Panc1 (cell line): Measurements from ENCODE around the gene PCNX1. TPM values are rescaled to one million over a fixed set of nuclear protein-coding genes. Genes with fewer than 3 reads are reported as not detected.

Experiments used
- ATAC-seq: fragments of 200-7000 bp; cut with Tn5 transposase; 2 replicates; pipeline ENCODE4 v1.9.1; 2020; ENCODE audit warnings: mild to moderate bottlenecking, moderate library complexity
- BruUV-seq: library from RNA; stranded (reverse); fragments of 400-500 nt; replicated peaks from 2 replicates; lab custom pipeline; 2021; lab: Mats Ljungman, UMichigan
- CTCF ChIA-PET: fragments of 300-600 bp; sonication (Branson Sonifier 250); formaldehyde crosslinking; loops from one replicate; lab custom pipeline; 2022; ENCODE audit warnings: antibody characterized with exemption; lab: Charles Lee
- POLR2A ChIA-PET: fragments of 300-600 bp; sonication (Branson Sonifier 250); formaldehyde crosslinking; loops from one replicate; lab custom pipeline; 2022; ENCODE audit warnings: antibody characterized with exemption; lab: Charles Lee
- DNase-seq: peaks from one replicate; pipeline ENCODE4 v3.0.0-alpha.2; 2010; ENCODE audit warnings: low read depth, low spot score
- H3K27ac ChIP-seq: 2 replicates; pipeline ENCODE4 v1.5.1; 2011; ENCODE audit warnings: mild to moderate bottlenecking, low read length, inconsistent platforms
- H3K27me3 ChIP-seq: fragments of 200-500 bp; sonication (Bioruptor generic); 2 replicates; pipeline ENCODE4 v1.6.0; 2014; ENCODE audit warnings: low read length, inconsistent platforms; ENCODE audit not compliant: control insufficient read depth, insufficient read depth
- H3K36me3 ChIP-seq: fragments of 200-500 bp; sonication (Bioruptor generic); 2 replicates; pipeline ENCODE4 v1.5.1; 2014; ENCODE audit warnings: inconsistent platforms, mild to moderate bottlenecking, low read length, moderate library complexity; ENCODE audit not compliant: control insufficient read depth, insufficient read depth
- H3K4me1 ChIP-seq: 2 replicates; pipeline ENCODE4 v1.5.1; 2011; ENCODE audit warnings: inconsistent platforms, mild to moderate bottlenecking, low read length, moderate library complexity; ENCODE audit not compliant: control insufficient read depth, insufficient read depth
- H3K4me3 ChIP-seq, 2 experiments: 2 replicates each; pipeline ENCODE4 v1.5.1; 2011 to 2012; ENCODE audit warnings: low read depth in 2 of 2, low read length in 2 of 2, mild to moderate bottlenecking in 2 of 2, inconsistent platforms in 1 of 2, moderate library complexity in 1 of 2
- H3K9me3 ChIP-seq: fragments of 200-500 bp; sonication (Bioruptor generic); 2 replicates; pipeline ENCODE4 v1.5.1; 2014; ENCODE audit warnings: low read depth, mild to moderate bottlenecking, inconsistent platforms, low read length, moderate library complexity; ENCODE audit not compliant: control insufficient read depth, insufficient read depth
- POLR2AphosphoS5 ChIP-seq: IDR thresholded peaks from 2 replicates; pipeline ENCODE4 v1.6.1; 2012; ENCODE audit warnings: mild to moderate bottlenecking, low read depth, low read length, moderate library complexity
- SIN3A ChIP-seq: IDR thresholded peaks from 2 replicates; pipeline ENCODE4 v1.6.1; 2012; ENCODE audit warnings: low read depth, mild to moderate bottlenecking, low read length, moderate library complexity, borderline replicate concordance; ENCODE audit not compliant: insufficient read depth
- TCF7L2 ChIP-seq: IDR thresholded peaks from 2 replicates; pipeline ENCODE4 v1.6.1; 2011; ENCODE audit warnings: mild to moderate bottlenecking, low read depth, low read length, inconsistent platforms
- in situ Hi-C: cut with HindIII; loops from 2 replicates; pipeline ENCODE4 v1.10.0; 2016; ENCODE audit warnings: low sequenced_read_pairs, low pct_unique_long_range_greater_than_20kb
- intact Hi-C: fragments of 100-400 bp; cut with micrococcal nuclease; formaldehyde crosslinking; loops from one replicate; pipeline ENCODE4 v1.10.0; 2022; ENCODE audit not compliant: unreplicated experiment
- total RNA-seq: library from RNA; stranded (reverse); gene quantifications from one replicate; pipeline ENCODE4 v1.2.1, GENCODE V29; 2021; ENCODE audit not compliant: unreplicated experiment
- TF ChIP-seq, protein P1 (sequence below): fragments of 450-650 bp; IDR thresholded peaks from 2 replicates; pipeline ENCODE4 v1.5.1; 2017; ENCODE audit warnings: mild to moderate bottlenecking
- TF ChIP-seq, protein P2 (sequence below), 2 experiments: IDR thresholded peaks; 2 replicates each; pipeline ENCODE4 v1.6.1; 2011 to 2012; ENCODE audit warnings: low read depth in 2 of 2, control low read depth in 1 of 2, low read length in 1 of 2, mild to moderate bottlenecking in 1 of 2, moderate library complexity in 1 of 2; ENCODE audit not compliant: insufficient read depth in 1 of 2

The PCNX1 gene
- total RNA-seq, 1 experiment from 2014 or later: 30.5 TPM

DNA sequence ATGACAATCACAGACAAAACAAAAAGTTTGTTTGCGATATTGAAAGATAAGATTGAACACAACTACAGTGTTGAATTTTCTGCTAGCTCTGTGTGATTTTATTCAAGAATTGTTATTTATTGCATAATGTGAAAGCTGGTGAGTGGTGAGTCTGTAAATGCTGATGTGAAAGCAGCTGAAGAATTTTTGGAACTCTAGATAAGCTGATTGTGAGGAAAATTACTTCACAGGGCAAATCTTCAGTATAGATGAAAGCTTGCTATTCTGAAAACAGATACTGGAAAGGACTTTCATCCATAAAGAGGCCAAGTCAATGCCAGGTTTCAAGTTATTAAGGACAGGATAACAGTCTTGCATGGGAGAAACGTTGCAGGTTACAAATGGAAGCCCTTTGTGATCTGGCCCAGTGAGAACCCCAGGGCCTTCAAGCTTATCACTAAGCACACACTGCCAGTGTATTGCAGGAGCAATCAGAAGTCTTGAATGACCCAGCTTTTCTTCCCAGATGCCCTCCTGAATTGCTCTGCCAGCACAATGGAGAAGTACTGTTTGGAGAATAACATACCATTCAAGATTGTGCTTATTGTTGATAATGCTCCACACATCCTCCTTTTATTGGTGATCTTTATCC is 153.7 kb downstream of the PCNX1 start:
- Histone ChIP-seq H3K4me1 (no peaks in the 10 kb centered on the region), H3K27ac (no peak overlapping the region), H3K9me3 (no peaks in the 10 kb centered on the region), H3K4me3 (no peak overlapping the region), H3K27me3 (no peaks in the 10 kb centered on the region), H3K36me3 (peaks cover 6% of the 10 kb centered on the region)
- intact Hi-C loops: no loop called here
- in situ Hi-C loops: no loop called here
- DNase-seq (no peak), ATAC-seq (no peak)
- ChIA-PET CTCF (no interaction called here), POLR2A (no interaction called here)
- BruUV-seq: no TSS peak
- no peak for TF ChIP-seq TCF7L2
- no peak for TF ChIP-seq SIN3A
- TF ChIP-seq POLR2AphosphoS5: no peak
- TF ChIP-seq, protein P1, sequence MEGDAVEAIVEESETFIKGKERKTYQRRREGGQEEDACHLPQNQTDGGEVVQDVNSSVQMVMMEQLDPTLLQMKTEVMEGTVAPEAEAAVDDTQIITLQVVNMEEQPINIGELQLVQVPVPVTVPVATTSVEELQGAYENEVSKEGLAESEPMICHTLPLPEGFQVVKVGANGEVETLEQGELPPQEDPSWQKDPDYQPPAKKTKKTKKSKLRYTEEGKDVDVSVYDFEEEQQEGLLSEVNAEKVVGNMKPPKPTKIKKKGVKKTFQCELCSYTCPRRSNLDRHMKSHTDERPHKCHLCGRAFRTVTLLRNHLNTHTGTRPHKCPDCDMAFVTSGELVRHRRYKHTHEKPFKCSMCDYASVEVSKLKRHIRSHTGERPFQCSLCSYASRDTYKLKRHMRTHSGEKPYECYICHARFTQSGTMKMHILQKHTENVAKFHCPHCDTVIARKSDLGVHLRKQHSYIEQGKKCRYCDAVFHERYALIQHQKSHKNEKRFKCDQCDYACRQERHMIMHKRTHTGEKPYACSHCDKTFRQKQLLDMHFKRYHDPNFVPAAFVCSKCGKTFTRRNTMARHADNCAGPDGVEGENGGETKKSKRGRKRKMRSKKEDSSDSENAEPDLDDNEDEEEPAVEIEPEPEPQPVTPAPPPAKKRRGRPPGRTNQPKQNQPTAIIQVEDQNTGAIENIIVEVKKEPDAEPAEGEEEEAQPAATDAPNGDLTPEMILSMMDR: no peak
- TF ChIP-seq, protein P2, sequence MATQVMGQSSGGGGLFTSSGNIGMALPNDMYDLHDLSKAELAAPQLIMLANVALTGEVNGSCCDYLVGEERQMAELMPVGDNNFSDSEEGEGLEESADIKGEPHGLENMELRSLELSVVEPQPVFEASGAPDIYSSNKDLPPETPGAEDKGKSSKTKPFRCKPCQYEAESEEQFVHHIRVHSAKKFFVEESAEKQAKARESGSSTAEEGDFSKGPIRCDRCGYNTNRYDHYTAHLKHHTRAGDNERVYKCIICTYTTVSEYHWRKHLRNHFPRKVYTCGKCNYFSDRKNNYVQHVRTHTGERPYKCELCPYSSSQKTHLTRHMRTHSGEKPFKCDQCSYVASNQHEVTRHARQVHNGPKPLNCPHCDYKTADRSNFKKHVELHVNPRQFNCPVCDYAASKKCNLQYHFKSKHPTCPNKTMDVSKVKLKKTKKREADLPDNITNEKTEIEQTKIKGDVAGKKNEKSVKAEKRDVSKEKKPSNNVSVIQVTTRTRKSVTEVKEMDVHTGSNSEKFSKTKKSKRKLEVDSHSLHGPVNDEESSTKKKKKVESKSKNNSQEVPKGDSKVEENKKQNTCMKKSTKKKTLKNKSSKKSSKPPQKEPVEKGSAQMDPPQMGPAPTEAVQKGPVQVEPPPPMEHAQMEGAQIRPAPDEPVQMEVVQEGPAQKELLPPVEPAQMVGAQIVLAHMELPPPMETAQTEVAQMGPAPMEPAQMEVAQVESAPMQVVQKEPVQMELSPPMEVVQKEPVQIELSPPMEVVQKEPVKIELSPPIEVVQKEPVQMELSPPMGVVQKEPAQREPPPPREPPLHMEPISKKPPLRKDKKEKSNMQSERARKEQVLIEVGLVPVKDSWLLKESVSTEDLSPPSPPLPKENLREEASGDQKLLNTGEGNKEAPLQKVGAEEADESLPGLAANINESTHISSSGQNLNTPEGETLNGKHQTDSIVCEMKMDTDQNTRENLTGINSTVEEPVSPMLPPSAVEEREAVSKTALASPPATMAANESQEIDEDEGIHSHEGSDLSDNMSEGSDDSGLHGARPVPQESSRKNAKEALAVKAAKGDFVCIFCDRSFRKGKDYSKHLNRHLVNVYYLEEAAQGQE (IDR thresholded peaks at IDR 0.05; ENCODE audit: insufficient read depth in 1 of 2, low read depth in 2 of 2, low read length in 1 of 2): no peak

DNA sequence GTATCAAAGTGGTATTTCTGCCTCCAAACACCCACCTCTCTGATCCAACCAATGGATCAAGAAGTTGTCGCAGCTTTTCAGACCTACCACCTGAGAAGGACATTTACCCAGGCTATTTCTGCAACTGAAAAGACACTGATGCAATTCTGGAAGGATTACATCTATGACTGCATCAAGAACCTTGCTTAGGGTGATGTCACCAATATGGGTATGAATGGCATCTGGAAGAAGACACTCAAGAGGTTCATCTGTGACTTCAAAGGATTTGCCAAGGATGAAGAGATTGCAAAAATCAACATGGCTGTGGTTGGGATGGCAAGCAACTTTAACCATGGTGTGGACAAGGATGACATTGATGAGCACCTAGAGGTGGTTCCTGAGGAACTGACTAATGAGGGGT is 154.2 kb downstream of the PCNX1 start:
- in situ Hi-C loops: no loop called here
- TF ChIP-seq SIN3A: no peak
- no peak for TF ChIP-seq TCF7L2
- TF ChIP-seq POLR2AphosphoS5: no peak
- TF ChIP-seq, protein P1: no peak
- TF ChIP-seq, protein P2 (IDR thresholded peaks at IDR 0.05; ENCODE audit: insufficient read depth in 1 of 2, low read depth in 2 of 2, low read length in 1 of 2): no peak

More for the DNA sequence above, 154.2 kb downstream of the PCNX1 start:
- no peak overlapping the region for H3K4me3 ChIP-seq
- intact Hi-C loops: no loop called here
- POLR2A ChIA-PET: no interaction called here
- H3K4me1 ChIP-seq: no peaks in the 10 kb centered on the region
- BruUV-seq: no TSS peak
- H3K9me3 ChIP-seq: no peaks in the 10 kb centered on the region
- ATAC-seq (no peak), DNase-seq (no peak)
- no peak overlapping the region for H3K27ac ChIP-seq
- no peaks in the 10 kb centered on the region for H3K27me3 ChIP-seq
- H3K36me3 ChIP-seq: peaks cover 6% of the 10 kb centered on the region
- CTCF ChIA-PET: interaction anchor here (0.5 kb wide), 1 partner anchor 11 kb away, joined by 6 read pairs; no protein-coding TSS in a partner anchor
